HL-60 (cell line): ENCODE results near the gene BOD1L1.

ENCODE experiments used
- DNase-seq, 2 experiments: peaks; one replicate each; pipeline ENCODE4 v3.0.0-alpha.2; 2010 to 2020; ENCODE audit warnings: low read depth in 1 of 2, low spot score in 1 of 2
- H3K27ac ChIP-seq: fragments of 250-450 bp; sonication (Bioruptor Pico); replicated peaks from 2 replicates; pipeline ENCODE4 v1.5.1; 2020; ENCODE audit warnings: mild to moderate bottlenecking, moderate library complexity
- H3K27me3 ChIP-seq: fragments of 250-450 bp; sonication (Bioruptor Pico); 2 replicates; pipeline ENCODE4 v1.5.1; 2021; ENCODE audit warnings: mild to moderate bottlenecking, moderate library complexity; ENCODE audit not compliant: insufficient read depth, poor library complexity, severe bottlenecking
- H3K4me3 ChIP-seq: replicated peaks from 2 replicates; pipeline ENCODE4 v1.5.1; 2011; ENCODE audit warnings: mild to moderate bottlenecking, control low read depth, low read length; ENCODE audit not compliant: insufficient read depth
- CTCF ChIP-seq: IDR thresholded peaks from one replicate; pipeline ENCODE4 v1.5.1; 2011; ENCODE audit warnings: low read length, control low read depth, inconsistent platforms; ENCODE audit not compliant: insufficient read depth
- GABPA ChIP-seq: IDR thresholded peaks from 2 replicates; pipeline ENCODE4 v1.6.1; 2012; ENCODE audit warnings: low read depth
- POLR2AphosphoS5 ChIP-seq: IDR thresholded peaks from 2 replicates; pipeline ENCODE4 v1.6.1; 2012; ENCODE audit warnings: low read depth
- REST ChIP-seq: IDR thresholded peaks from 2 replicates; pipeline ENCODE4 v1.6.1; 2012; ENCODE audit warnings: low read depth; ENCODE audit not compliant: insufficient replicate concordance
- SPI1 ChIP-seq: IDR thresholded peaks from 2 replicates; pipeline ENCODE4 v1.6.1; 2012; ENCODE audit warnings: low read depth, mild to moderate bottlenecking, borderline replicate concordance

Gene BOD1L1

GRCh38 chr4:13645075-13645474, 17.6 kb upstream of the BOD1L1 start:
- Histone ChIP-seq H3K27ac (no peak overlapping the region), H3K4me3 (no peak overlapping the region), H3K27me3 (no peaks in the 10 kb centered on the region)
- DNase-seq: no peak
- TF ChIP-seq CTCF: no peak
- no peak for TF ChIP-seq REST
- no peak for TF ChIP-seq GABPA
- TF ChIP-seq SPI1: no peak
- no peak for TF ChIP-seq POLR2AphosphoS5

GRCh38 chr4:13642170-13642950, 14.8 kb upstream of the BOD1L1 start:
- TF ChIP-seq GABPA (no peak), SPI1 (no peak), REST (no peak), POLR2AphosphoS5 (no peak), CTCF (no peak)

GRCh38 chr4:13641084-13641483, 13.6 kb upstream of the BOD1L1 start:
- no peak for TF ChIP-seq REST
- no peak for TF ChIP-seq CTCF

More at GRCh38 chr4:13642170-13642950, 14.8 kb upstream of the BOD1L1 start:
- no peak overlapping the region for H3K4me3 ChIP-seq
- H3K27ac ChIP-seq: no peak overlapping the region
- no peak for DNase-seq
- no peaks in the 10 kb centered on the region for H3K27me3 ChIP-seq

More at GRCh38 chr4:13641084-13641483, 13.6 kb upstream of the BOD1L1 start:
- no peak for DNase-seq
- Histone ChIP-seq H3K4me3 (no peak overlapping the region), H3K27ac (no peak overlapping the region), H3K27me3 (no peaks in the 10 kb centered on the region)
